ENCODE measurements around the gene FOXF2.

The FOXF2 gene

DNA sequence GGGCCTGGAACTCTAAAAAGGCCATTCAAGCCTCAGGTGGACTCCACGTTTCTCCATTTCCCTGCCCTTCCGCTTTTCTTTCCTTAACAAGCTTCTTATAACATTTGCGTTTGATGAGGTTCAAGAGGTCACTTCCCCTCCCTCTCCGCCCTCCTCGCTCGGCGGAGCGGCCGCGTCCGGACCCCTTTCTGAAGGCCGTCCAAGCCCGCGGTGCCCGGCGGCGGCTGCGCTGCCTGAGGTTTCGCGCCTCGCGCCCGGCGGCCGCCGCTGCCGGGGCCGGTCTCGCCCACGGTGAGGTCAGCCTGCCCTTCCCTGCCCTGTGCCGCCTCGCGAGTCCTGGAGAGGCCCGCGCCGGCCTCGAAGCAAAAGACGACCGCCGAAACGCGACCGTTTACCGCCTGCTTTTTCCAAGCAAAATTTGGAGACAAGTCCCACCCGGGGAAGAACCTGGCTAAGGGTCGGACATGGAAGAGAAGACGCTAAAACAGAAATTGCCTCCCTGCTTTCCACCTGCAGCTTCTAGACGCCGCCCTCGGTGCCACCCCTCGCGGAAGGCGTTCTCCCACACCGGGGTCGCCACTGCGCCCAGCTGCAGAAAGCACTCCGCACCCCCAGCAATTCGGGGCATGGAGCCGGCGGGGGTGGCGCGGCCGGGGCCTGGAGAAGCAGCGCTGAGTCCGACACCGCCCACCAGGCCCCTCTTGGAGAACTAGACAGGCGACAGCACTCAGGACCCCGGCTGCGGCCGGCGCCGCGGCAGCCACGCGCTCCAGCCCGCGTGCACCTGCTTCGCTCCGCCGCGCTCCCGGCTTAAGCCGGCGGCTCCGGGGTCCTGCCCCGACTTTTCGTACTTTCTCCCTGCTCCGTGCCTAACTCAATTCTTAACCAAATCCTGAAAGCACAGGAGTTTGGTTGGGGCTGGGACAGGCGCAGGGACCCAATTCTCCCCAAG is 11.0 kb upstream of the FOXF2 start:
- TF ChIP-seq, protein P1, sequence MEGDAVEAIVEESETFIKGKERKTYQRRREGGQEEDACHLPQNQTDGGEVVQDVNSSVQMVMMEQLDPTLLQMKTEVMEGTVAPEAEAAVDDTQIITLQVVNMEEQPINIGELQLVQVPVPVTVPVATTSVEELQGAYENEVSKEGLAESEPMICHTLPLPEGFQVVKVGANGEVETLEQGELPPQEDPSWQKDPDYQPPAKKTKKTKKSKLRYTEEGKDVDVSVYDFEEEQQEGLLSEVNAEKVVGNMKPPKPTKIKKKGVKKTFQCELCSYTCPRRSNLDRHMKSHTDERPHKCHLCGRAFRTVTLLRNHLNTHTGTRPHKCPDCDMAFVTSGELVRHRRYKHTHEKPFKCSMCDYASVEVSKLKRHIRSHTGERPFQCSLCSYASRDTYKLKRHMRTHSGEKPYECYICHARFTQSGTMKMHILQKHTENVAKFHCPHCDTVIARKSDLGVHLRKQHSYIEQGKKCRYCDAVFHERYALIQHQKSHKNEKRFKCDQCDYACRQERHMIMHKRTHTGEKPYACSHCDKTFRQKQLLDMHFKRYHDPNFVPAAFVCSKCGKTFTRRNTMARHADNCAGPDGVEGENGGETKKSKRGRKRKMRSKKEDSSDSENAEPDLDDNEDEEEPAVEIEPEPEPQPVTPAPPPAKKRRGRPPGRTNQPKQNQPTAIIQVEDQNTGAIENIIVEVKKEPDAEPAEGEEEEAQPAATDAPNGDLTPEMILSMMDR (IDR thresholded peaks at IDR 0.05; ENCODE audit: borderline replicate concordance, insufficient read depth, low read depth, low read length): no peak
- no peak overlapping the region for H3K4me3 ChIP-seq (ENCODE audit: low read depth, low read length)

GRCh38 chr6:1379017-1379787 is 10.2 kb upstream of the FOXF2 start:
- no peak overlapping the region for H3K4me3 ChIP-seq (ENCODE audit: low read depth, low read length)
- TF ChIP-seq, protein P1 (IDR thresholded peaks at IDR 0.05; ENCODE audit: borderline replicate concordance, insufficient read depth, low read depth, low read length): no peak

DNA sequence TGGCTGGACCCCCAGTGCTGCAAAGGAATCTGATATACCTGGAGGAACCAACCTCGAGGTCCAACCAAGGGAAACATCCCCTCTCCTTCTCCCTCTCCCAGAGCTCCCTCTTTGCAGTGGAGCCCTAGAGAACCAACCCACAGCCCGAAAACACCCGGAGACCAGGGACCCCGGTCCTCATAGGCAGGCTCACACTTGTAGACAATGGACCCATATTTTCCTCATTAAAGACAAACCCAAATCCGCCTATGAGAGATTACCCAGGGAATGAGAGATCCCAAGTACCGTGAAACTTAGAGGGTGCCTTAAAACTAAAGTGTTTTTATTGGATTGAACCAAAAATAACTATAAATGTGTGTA is 9.6 kb upstream of the FOXF2 start:
- TF ChIP-seq, protein P1 (IDR thresholded peaks at IDR 0.05; ENCODE audit: borderline replicate concordance, insufficient read depth, low read depth, low read length): no peak
- no peak overlapping the region for H3K4me3 ChIP-seq (ENCODE audit: low read depth, low read length)

GRCh38 chr6:1380625-1381427 is 8.6 kb upstream of the FOXF2 start:
- TF ChIP-seq, protein P1 (IDR thresholded peaks at IDR 0.05; ENCODE audit: borderline replicate concordance, insufficient read depth, low read depth, low read length): no peak
- H3K4me3 ChIP-seq (ENCODE audit: low read depth, low read length): no peak overlapping the region

GRCh38 chr6:1381481-1382330 is 7.7 kb upstream of the FOXF2 start:
- H3K4me3 ChIP-seq (ENCODE audit: low read depth, low read length): no peak overlapping the region
- TF ChIP-seq, protein P1 (IDR thresholded peaks at IDR 0.05; ENCODE audit: borderline replicate concordance, insufficient read depth, low read depth, low read length): peak; percentile 77

- TF ChIP-seq, protein P1 (IDR thresholded peaks at IDR 0.05; ENCODE audit: borderline replicate concordance, insufficient read depth, low read depth, low read length): no peak
- H3K4me3 ChIP-seq (ENCODE audit: low read depth, low read length): no peak overlapping the region
These were observed 7.0 kb upstream of the FOXF2 start for GRCh38 chr6:1382331-1382882.
